ENCODE measurements around the gene VRTN.
"Not testable (repeated sequence)": the region's sequence is repeated elsewhere in the genome, so short reads cannot be mapped to it uniquely, and the experiment has no call there.

VRTN gene

DNA sequence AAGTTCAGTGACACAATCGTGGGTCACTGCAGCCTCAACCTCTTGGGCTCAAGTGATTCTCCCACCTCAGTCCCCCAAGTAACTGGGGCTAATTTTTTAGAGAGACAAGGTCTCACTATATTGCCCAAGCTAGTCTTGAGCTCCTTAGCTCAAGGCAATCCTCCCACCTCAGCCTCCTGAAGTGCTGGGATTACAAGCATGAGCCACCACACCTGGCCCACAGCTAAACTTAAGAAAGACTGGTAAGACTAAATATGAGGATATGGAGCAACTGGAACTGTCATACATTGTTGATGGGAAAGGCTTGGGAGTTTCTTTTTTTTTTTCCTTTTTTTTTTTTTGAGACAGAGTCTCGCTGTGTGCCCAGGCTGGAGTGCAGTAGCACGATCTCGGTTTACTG, 34.0 kb downstream of the VRTN start:
- H3K4me3 Mint-ChIP-seq = no peak overlapping the region
- no peak overlapping the region for H3K27ac Mint-ChIP-seq
- DNase-seq = no peak
- TF ChIP-seq, protein P1, sequence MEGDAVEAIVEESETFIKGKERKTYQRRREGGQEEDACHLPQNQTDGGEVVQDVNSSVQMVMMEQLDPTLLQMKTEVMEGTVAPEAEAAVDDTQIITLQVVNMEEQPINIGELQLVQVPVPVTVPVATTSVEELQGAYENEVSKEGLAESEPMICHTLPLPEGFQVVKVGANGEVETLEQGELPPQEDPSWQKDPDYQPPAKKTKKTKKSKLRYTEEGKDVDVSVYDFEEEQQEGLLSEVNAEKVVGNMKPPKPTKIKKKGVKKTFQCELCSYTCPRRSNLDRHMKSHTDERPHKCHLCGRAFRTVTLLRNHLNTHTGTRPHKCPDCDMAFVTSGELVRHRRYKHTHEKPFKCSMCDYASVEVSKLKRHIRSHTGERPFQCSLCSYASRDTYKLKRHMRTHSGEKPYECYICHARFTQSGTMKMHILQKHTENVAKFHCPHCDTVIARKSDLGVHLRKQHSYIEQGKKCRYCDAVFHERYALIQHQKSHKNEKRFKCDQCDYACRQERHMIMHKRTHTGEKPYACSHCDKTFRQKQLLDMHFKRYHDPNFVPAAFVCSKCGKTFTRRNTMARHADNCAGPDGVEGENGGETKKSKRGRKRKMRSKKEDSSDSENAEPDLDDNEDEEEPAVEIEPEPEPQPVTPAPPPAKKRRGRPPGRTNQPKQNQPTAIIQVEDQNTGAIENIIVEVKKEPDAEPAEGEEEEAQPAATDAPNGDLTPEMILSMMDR (IDR thresholded peaks at IDR 0.05) = no peak
- H3K27me3 Mint-ChIP-seq (ENCODE audit: low read depth, poor library complexity) = peaks cover 4% of the 10 kb centered on the region
- no peaks in the 10 kb centered on the region for H3K36me3 Mint-ChIP-seq (ENCODE audit: low read depth)
- no peaks in the 10 kb centered on the region for H3K9me3 Mint-ChIP-seq
- no peaks in the 10 kb centered on the region for H3K4me1 Mint-ChIP-seq

DNA sequence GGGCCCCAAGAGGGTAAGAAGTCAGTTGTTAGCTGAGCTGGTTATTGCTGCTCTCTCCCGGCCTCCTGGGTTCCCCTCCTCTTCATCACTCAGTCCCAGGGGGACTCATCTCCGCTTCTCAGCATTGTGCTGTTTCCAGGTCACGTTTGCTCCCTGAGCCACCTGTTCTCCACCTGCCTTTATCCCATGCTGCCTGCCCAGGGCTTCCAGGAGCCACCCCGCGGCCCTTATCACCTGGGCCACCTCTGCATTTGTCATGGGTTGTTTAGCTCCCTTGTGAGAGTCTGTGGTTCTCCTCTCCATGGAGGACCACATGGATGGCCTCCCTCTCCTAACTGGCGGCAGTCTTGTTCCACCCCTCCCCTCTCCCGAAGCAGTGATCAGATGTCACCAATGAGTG, 41.7 kb downstream of the VRTN start:
- Mint-ChIP-seq H3K27me3 (ENCODE audit: low read depth, poor library complexity) (peaks cover 2% of the 10 kb centered on the region), H3K4me3 (no peak overlapping the region), H3K9me3 (no peaks in the 10 kb centered on the region)

DNA sequence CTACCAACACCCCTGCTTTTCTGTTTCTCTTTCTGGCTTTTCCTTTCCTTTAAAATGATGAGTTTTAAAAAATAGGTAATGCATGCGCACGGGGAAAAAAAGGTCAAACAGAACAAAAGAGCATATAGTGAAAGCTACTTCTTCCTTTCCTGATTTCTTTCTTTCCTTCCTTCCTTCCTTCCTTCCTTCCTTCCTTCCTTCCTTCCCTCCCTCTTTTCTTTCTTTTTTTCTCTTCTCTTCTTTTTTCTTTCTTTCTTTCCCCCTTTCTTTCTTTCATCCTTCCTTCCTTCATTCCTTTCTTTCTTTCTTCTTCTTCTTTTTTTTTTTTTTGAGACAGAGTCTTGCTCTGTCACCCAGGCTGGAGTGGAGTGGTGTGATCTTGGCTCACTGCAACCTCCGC, 42.2 kb downstream of the VRTN start:
- not testable (repeated sequence) for H3K27me3 Mint-ChIP-seq (ENCODE audit: low read depth, poor library complexity); H3K36me3 Mint-ChIP-seq (ENCODE audit: low read depth); DNase-seq; H3K4me3 Mint-ChIP-seq; H3K9me3 Mint-ChIP-seq
- Mint-ChIP-seq H3K4me1 (peaks cover 24% of the 10 kb centered on the region), H3K27ac (peak overlapping the region; percentile 7)

More for the DNA sequence above, 41.7 kb downstream of the VRTN start:
- TF ChIP-seq, protein P1 (IDR thresholded peaks at IDR 0.05) = no peak
- Mint-ChIP-seq H3K27ac (peak overlapping the region; percentile 7), H3K4me1 (peaks cover 21% of the 10 kb centered on the region), H3K36me3 (ENCODE audit: low read depth) (no peaks in the 10 kb centered on the region)
- no peak for DNase-seq

DNA sequence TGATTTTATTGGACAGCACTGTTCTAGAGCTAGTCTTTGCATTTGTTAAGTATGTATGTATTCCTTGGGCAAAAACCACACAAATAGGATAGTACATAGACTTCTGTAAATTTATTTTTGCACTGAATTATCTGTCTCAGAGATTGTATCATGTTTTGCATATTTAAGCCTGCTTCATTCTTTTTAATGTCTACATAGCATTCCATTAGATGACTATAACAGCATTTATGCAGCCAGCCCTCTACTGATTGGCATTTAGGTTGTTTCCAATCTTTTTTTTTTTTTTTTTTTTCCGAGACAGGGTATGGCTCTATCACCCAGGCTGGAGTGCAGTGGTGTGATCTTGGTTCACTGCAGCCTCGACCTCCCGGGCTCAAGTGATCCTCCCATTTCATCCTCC, 43.2 kb downstream of the VRTN start:
- DNase-seq = no peak
- H3K9me3 Mint-ChIP-seq = no peaks in the 10 kb centered on the region
- H3K27ac Mint-ChIP-seq = no peak overlapping the region
- no peaks in the 10 kb centered on the region for H3K36me3 Mint-ChIP-seq (ENCODE audit: low read depth)
- TF ChIP-seq, protein P1 (IDR thresholded peaks at IDR 0.05) = no peak
- no peak overlapping the region for H3K4me3 Mint-ChIP-seq
- H3K4me1 Mint-ChIP-seq = peaks cover 30% of the 10 kb centered on the region
- H3K27me3 Mint-ChIP-seq (ENCODE audit: low read depth, poor library complexity) = peaks cover 2% of the 10 kb centered on the region

DNA sequence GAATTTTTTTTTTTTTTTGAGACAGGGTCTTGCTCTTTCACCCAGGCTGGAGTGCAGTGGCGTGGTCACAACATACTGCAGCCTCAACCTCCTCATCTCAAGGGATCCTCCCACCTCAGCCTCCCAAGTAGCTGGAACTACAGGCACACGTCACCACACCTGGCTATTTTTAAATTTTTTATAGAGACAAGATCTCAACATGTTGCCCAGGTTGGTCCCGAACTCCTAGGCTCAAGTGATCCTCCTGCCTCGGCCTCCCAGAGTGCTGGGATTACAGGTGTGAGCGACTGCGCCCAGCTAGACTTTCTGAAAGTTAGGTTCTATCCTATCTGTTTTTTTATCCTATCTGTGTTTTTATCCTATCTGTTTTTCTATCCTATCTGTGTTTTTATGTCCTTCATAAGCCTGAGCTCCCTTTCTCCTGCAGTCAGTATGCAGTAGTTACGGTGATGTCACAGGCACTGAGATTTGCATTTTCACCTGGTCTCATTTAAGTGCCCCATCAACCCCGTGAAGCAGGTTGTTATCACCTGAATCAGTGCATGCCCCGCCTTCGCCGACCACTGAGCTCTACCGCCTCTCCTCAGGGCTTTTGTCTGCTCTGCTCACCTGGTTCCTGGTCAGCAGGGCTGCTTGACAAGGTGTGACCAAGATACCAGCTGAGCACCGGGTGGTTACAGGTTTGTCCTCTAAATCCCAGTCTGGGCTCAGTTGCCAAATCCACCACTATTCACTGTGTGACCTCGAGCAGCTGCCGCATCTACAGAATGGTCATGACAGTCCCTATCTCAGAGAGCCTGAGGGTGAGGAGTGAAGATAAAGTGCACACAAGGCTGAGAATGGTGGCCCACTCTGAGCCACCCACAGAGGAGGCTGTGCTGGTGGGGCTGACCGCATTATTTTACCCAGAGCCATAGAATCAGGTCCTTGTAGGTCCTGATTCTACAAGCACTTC, 44.6 kb downstream of the VRTN start:
- DNase-seq = no peak
- TF ChIP-seq, protein P1 (IDR thresholded peaks at IDR 0.05) = no peak
- Mint-ChIP-seq H3K9me3 (no peaks in the 10 kb centered on the region), H3K4me3 (no peak overlapping the region), H3K36me3 (ENCODE audit: low read depth) (no peaks in the 10 kb centered on the region), H3K27ac (no peak overlapping the region), H3K27me3 (ENCODE audit: low read depth, poor library complexity) (peaks cover 5% of the 10 kb centered on the region), H3K4me1 (peaks cover 35% of the 10 kb centered on the region)

GRCh38 chr14:74394549-74394948, 46.3 kb downstream of the VRTN start:
- no peak for DNase-seq
- peak overlapping the region; percentile 35 for H3K27ac Mint-ChIP-seq

More at GRCh38 chr14:74394549-74394948, 46.3 kb downstream of the VRTN start:
- Mint-ChIP-seq H3K4me1 (peaks cover 36% of the 10 kb centered on the region), H3K27me3 (ENCODE audit: low read depth, poor library complexity) (peaks cover 6% of the 10 kb centered on the region), H3K4me3 (no peak overlapping the region), H3K9me3 (no peaks in the 10 kb centered on the region), H3K36me3 (ENCODE audit: low read depth) (no peaks in the 10 kb centered on the region)
- TF ChIP-seq, protein P1 (IDR thresholded peaks at IDR 0.05) = no peak
